ENCODE measurements around the gene GLT6D1. TPM values are rescaled to one million over a fixed set of nuclear protein-coding genes. Genes with fewer than 3 reads are reported as not detected.

The GLT6D1 gene
- total RNA-seq, 1 donor from 2014 or later: not detected

DNA sequence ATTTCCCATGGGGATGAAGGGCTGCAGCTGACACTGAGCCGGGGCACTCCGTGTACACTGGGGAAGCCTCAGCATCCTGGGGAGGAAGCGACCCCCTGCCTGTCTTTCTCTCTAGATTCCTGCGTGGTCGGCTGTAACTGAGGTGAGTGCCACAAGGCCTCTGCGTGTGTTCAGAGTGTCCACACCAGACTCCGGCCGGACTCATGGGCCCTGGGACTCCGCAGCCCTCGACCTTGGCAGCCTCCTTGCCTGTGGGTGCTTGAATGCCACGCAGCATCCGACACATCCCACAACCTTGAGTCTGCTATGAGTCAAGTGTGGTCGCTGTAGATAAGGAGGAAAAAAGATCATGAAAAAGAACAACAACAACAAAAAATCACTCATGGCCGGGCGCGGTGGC lies 54.4 kb downstream of the GLT6D1 start:
- DNase-seq (ENCODE audit: low spot score): no peak
- Mint-ChIP-seq H3K36me3 (ENCODE audit: low read depth) (no peaks in the 10 kb centered on the region), H3K9me3 (ENCODE audit: low read depth) (no peaks in the 10 kb centered on the region), H3K27me3 (ENCODE audit: low read depth) (peaks cover 8% of the 10 kb centered on the region), H3K4me3 (ENCODE audit: unreplicated experiment) (no peak overlapping the region), H3K27ac (ENCODE audit: unreplicated experiment) (no peak overlapping the region), H3K4me1 (ENCODE audit: low read depth) (no peaks in the 10 kb centered on the region)
- TF ChIP-seq, protein P1, sequence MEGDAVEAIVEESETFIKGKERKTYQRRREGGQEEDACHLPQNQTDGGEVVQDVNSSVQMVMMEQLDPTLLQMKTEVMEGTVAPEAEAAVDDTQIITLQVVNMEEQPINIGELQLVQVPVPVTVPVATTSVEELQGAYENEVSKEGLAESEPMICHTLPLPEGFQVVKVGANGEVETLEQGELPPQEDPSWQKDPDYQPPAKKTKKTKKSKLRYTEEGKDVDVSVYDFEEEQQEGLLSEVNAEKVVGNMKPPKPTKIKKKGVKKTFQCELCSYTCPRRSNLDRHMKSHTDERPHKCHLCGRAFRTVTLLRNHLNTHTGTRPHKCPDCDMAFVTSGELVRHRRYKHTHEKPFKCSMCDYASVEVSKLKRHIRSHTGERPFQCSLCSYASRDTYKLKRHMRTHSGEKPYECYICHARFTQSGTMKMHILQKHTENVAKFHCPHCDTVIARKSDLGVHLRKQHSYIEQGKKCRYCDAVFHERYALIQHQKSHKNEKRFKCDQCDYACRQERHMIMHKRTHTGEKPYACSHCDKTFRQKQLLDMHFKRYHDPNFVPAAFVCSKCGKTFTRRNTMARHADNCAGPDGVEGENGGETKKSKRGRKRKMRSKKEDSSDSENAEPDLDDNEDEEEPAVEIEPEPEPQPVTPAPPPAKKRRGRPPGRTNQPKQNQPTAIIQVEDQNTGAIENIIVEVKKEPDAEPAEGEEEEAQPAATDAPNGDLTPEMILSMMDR (IDR thresholded peaks at IDR 0.05): no peak

DNA sequence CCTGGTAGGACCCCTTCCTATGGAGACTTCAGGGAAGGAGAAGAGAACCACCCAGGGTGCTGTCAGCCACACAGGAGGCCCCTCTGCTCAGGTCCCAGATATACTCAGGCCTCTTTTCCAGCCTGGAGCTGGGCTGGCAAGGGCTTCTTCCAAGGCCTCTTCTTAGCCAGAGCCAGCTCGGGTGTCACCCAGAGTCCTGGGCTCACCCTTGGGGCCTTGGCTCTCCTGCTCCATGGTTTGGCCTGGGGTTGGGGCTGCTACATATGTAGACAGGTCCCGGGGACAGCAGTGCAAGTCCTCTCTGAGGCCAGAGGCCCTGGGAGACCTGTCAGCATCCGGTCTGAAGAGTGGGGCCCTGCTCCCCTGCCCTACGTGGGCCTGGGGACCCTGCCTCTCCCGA lies 55.0 kb downstream of the GLT6D1 start:
- no peaks in the 10 kb centered on the region for H3K4me1 Mint-ChIP-seq (ENCODE audit: low read depth)
- no peaks in the 10 kb centered on the region for H3K9me3 Mint-ChIP-seq (ENCODE audit: low read depth)
- no peaks in the 10 kb centered on the region for H3K36me3 Mint-ChIP-seq (ENCODE audit: low read depth)
- peaks cover 7% of the 10 kb centered on the region for H3K27me3 Mint-ChIP-seq (ENCODE audit: low read depth)
- TF ChIP-seq, protein P1 (IDR thresholded peaks at IDR 0.05): no peak
- H3K27ac Mint-ChIP-seq (ENCODE audit: unreplicated experiment): no peak overlapping the region
- no peak overlapping the region for H3K4me3 Mint-ChIP-seq (ENCODE audit: unreplicated experiment)
- no peak for DNase-seq (ENCODE audit: low spot score)

DNA sequence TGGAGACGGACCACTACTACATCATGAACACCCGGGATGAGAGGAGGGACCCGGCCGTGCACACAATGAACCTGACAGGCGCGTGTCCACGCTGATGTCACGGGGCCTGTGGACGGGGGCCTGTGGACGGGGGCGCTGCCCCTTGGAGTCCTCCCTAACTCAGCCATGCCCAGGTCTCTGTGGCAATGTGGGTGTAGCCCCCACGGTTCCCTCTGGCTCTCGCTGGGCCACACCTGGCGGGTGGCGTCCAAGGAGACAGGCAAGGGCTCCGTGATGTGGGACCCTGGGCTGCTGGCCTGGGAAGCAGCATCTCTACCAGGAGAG lies 55.7 kb downstream of the GLT6D1 start:
- Mint-ChIP-seq H3K36me3 (ENCODE audit: low read depth) (no peaks in the 10 kb centered on the region), H3K4me3 (ENCODE audit: unreplicated experiment) (no peak overlapping the region), H3K27ac (ENCODE audit: unreplicated experiment) (no peak overlapping the region), H3K27me3 (ENCODE audit: low read depth) (peaks cover 7% of the 10 kb centered on the region), H3K4me1 (ENCODE audit: low read depth) (no peaks in the 10 kb centered on the region), H3K9me3 (ENCODE audit: low read depth) (no peaks in the 10 kb centered on the region)
- TF ChIP-seq, protein P1 (IDR thresholded peaks at IDR 0.05): no peak
- no peak for DNase-seq (ENCODE audit: low spot score)

DNA sequence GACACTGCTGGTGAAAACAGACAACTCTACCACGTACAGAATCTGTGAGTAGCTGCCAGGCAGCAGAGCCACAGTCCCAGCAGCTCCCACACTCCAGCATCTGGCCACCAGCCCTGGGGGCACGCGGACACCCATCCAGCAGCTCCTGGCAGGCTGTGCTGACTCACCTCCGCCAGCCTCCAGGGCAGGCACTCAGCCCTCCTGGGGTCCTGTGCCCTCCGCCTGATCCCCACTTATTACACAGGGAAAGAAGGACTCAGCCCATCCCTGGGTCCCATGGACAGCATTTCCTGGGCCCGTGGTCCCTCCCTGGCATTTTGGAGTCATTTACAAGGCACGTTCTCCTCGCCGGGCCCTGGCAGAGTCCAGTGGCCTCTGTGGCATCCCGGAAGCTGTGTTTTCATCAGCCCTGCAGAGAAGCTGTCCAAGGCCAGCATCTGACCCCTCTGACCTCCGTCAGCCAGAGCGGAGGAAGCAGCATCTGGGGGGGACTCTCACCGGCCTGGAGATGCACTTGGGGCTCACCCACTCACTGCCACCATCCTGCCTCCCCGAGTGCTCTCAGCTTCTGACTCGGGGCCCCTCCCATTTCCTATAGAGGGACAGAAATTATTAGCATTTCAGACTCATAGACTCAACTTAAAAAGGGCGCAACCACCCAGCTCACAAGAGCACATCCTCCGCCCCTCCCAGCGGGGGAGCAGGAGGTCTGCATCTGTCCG lies 56.2 kb downstream of the GLT6D1 start:
- Mint-ChIP-seq H3K9me3 (ENCODE audit: low read depth) (no peaks in the 10 kb centered on the region), H3K27me3 (ENCODE audit: low read depth) (peaks cover 7% of the 10 kb centered on the region), H3K27ac (ENCODE audit: unreplicated experiment) (no peak overlapping the region), H3K36me3 (ENCODE audit: low read depth) (no peaks in the 10 kb centered on the region), H3K4me1 (ENCODE audit: low read depth) (no peaks in the 10 kb centered on the region), H3K4me3 (ENCODE audit: unreplicated experiment) (no peak overlapping the region)
- TF ChIP-seq, protein P1 (IDR thresholded peaks at IDR 0.05): no peak
- no peak for DNase-seq (ENCODE audit: low spot score)

DNA sequence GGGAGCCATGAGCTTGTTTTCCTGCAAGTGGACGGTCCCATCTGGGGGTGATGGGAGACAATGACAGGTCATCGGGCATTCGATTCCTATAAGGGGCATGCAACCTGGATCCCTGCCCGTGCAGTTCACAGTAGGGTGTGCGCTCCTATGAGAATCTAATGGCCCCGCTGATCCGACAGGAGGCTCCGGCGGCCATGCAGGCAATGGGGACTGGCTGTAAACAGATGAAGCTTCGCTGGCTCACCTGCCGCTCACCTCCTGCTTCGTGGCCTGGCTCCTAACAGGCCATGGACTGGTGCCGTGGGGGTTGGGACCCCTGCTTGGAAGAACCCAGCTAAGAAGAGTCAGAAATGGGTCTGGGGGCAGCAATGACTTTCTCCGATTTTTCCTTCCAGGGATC lies 56.8 kb downstream of the GLT6D1 start:
- DNase-seq (ENCODE audit: low spot score): no peak
- Mint-ChIP-seq H3K36me3 (ENCODE audit: low read depth) (no peaks in the 10 kb centered on the region), H3K27me3 (ENCODE audit: low read depth) (peaks cover 7% of the 10 kb centered on the region), H3K9me3 (ENCODE audit: low read depth) (no peaks in the 10 kb centered on the region), H3K4me1 (ENCODE audit: low read depth) (no peaks in the 10 kb centered on the region), H3K27ac (ENCODE audit: unreplicated experiment) (no peak overlapping the region), H3K4me3 (ENCODE audit: unreplicated experiment) (no peak overlapping the region)
- TF ChIP-seq, protein P1 (IDR thresholded peaks at IDR 0.05): no peak

Measured in chondrocyte (in vitro differentiated cells).